HL-60 (cell line): Measurements from ENCODE around the gene ALDH4A1.

ENCODE experiments used
- DNase-seq, 2 experiments: peaks; one replicate each; pipeline ENCODE4 v3.0.0-alpha.2; 2010 to 2020; ENCODE audit warnings: low read depth in 1 of 2, low spot score in 1 of 2
- H3K27ac ChIP-seq: fragments of 250-450 bp; sonication (Bioruptor Pico); replicated peaks from 2 replicates; pipeline ENCODE4 v1.5.1; 2020; ENCODE audit warnings: mild to moderate bottlenecking, moderate library complexity
- H3K27me3 ChIP-seq: fragments of 250-450 bp; sonication (Bioruptor Pico); 2 replicates; pipeline ENCODE4 v1.5.1; 2021; ENCODE audit warnings: mild to moderate bottlenecking, moderate library complexity; ENCODE audit not compliant: insufficient read depth, poor library complexity, severe bottlenecking
- H3K4me3 ChIP-seq: replicated peaks from 2 replicates; pipeline ENCODE4 v1.5.1; 2011; ENCODE audit warnings: mild to moderate bottlenecking, control low read depth, low read length; ENCODE audit not compliant: insufficient read depth
- CTCF ChIP-seq: IDR thresholded peaks from one replicate; pipeline ENCODE4 v1.5.1; 2011; ENCODE audit warnings: low read length, control low read depth, inconsistent platforms; ENCODE audit not compliant: insufficient read depth
- GABPA ChIP-seq: IDR thresholded peaks from 2 replicates; pipeline ENCODE4 v1.6.1; 2012; ENCODE audit warnings: low read depth
- POLR2AphosphoS5 ChIP-seq: IDR thresholded peaks from 2 replicates; pipeline ENCODE4 v1.6.1; 2012; ENCODE audit warnings: low read depth
- REST ChIP-seq: IDR thresholded peaks from 2 replicates; pipeline ENCODE4 v1.6.1; 2012; ENCODE audit warnings: low read depth; ENCODE audit not compliant: insufficient replicate concordance
- SPI1 ChIP-seq: IDR thresholded peaks from 2 replicates; pipeline ENCODE4 v1.6.1; 2012; ENCODE audit warnings: low read depth, mild to moderate bottlenecking, borderline replicate concordance

ALDH4A1 gene

GRCh38 chr1:18912550-18912949 lies 10.2 kb upstream of the ALDH4A1 start:
- TF ChIP-seq CTCF, result no peak
- no peak for TF ChIP-seq GABPA
- no peak for TF ChIP-seq REST
- TF ChIP-seq SPI1, result no peak
- no peak for TF ChIP-seq POLR2AphosphoS5
- Histone ChIP-seq H3K27me3 (no peaks in the 10 kb centered on the region), H3K4me3 (no peak overlapping the region), H3K27ac (no peak overlapping the region)
- no peak for DNase-seq

GRCh38 chr1:18908911-18909771 lies 6.8 kb upstream of the ALDH4A1 start:
- no peaks in the 10 kb centered on the region for H3K27me3 ChIP-seq
- DNase-seq, result no peak
- no peak overlapping the region for H3K4me3 ChIP-seq
- H3K27ac ChIP-seq, result peak overlapping the region; percentile 83
- TF ChIP-seq REST (no peak), CTCF (no peak), GABPA (no peak), POLR2AphosphoS5 (no peak), SPI1 (no peak)

GRCh38 chr1:18907917-18908845 lies 5.8 kb upstream of the ALDH4A1 start:
- TF ChIP-seq GABPA (no peak), SPI1 (no peak), POLR2AphosphoS5 (no peak), REST (no peak), CTCF (no peak)
- Histone ChIP-seq H3K27me3 (no peaks in the 10 kb centered on the region), H3K4me3 (no peak overlapping the region), H3K27ac (peak overlapping the region; percentile 83)
- DNase-seq, result peak in 1 of 2 experiments; percentile 87
